Neuronal stem cell (in vitro differentiated cells): ENCODE measurements around the gene ANKRD13D.

Experiments
- DNase-seq: peaks from one replicate; pipeline ENCODE4 v3.0.0-alpha.2; 2013; ENCODE audit warnings: low spot score
- H2AFZ ChIP-seq: one replicate; pipeline ENCODE4 v1.6.1; 2013; ENCODE audit warnings: mild to moderate bottlenecking, low read length, inconsistent platforms
- H2AK5ac ChIP-seq: 2 replicates; pipeline ENCODE4 v1.6.1; 2013; ENCODE audit warnings: low read depth, mild to moderate bottlenecking, inconsistent platforms, low read length, moderate library complexity, mixed read lengths
- H2BK120ac ChIP-seq: 2 replicates; pipeline ENCODE4 v1.6.1; 2013; ENCODE audit warnings: low read depth, mild to moderate bottlenecking, inconsistent platforms, low read length, moderate library complexity, mixed read lengths
- H2BK12ac ChIP-seq: one replicate; pipeline ENCODE4 v1.6.1; 2013; ENCODE audit warnings: low read length, inconsistent platforms
- H2BK15ac ChIP-seq: 2 replicates; pipeline ENCODE4 v1.6.1; 2013; ENCODE audit warnings: mild to moderate bottlenecking, low read length, inconsistent platforms, mixed read lengths
- H2BK5ac ChIP-seq: one replicate; pipeline ENCODE4 v1.6.1; 2013; ENCODE audit warnings: inconsistent platforms, mild to moderate bottlenecking, low read length, moderate library complexity
- H3K14ac ChIP-seq: one replicate; pipeline ENCODE4 v1.6.1; 2013; ENCODE audit warnings: low read length, inconsistent platforms
- H3K18ac ChIP-seq: 2 replicates; pipeline ENCODE4 v1.6.1; 2013; ENCODE audit warnings: low read length, inconsistent platforms
- H3K23ac ChIP-seq: 2 replicates; pipeline ENCODE4 v1.6.1; 2013; ENCODE audit warnings: low read depth, mild to moderate bottlenecking, mixed read lengths, low read length, inconsistent platforms; ENCODE audit not compliant: poor library complexity
- H3K27ac ChIP-seq: replicated peaks from 3 replicates; pipeline ENCODE4 v1.5.1; 2013; ENCODE audit warnings: low read length, inconsistent platforms
- H3K27me3 ChIP-seq, 3 experiments: 2 replicates each; pipeline ENCODE4 v1.6.1; 2013; ENCODE audit warnings: low read length in 3 of 3, mild to moderate bottlenecking in 2 of 3, inconsistent platforms in 1 of 3, low read depth in 1 of 3, mixed read lengths in 1 of 3, moderate library complexity in 1 of 3; ENCODE audit not compliant: control insufficient read depth in 3 of 3, insufficient read depth in 3 of 3
- H3K36me3 ChIP-seq, 2 donors: replicated peaks in 1 of 2; 2 replicates each; pipeline ENCODE4 v1.6.1; 2013; ENCODE audit warnings: low read length in 2 of 2; ENCODE audit not compliant: control insufficient read depth in 2 of 2, insufficient read depth in 2 of 2
- H3K4ac ChIP-seq: 2 replicates; pipeline ENCODE4 v1.6.1; 2013; ENCODE audit warnings: inconsistent platforms, mild to moderate bottlenecking, low read length, moderate library complexity
- H3K4me1 ChIP-seq, 2 donors: 1 replicate in 1 of 2; 2 replicates in 1 of 2; pipeline ENCODE4 v1.6.1; 2013; ENCODE audit warnings: low read length in 2 of 2, low read depth in 1 of 2; ENCODE audit not compliant: control insufficient read depth in 2 of 2, insufficient read depth in 1 of 2
- H3K4me2 ChIP-seq: one replicate; pipeline ENCODE4 v1.6.1; 2013; ENCODE audit warnings: mild to moderate bottlenecking, low read length, inconsistent platforms; ENCODE audit not compliant: insufficient read depth, poor library complexity, severe bottlenecking
- H3K4me3 ChIP-seq, 2 donors: 2 replicates each; pipeline ENCODE4 v1.5.1; 2013; ENCODE audit warnings: low read length in 2 of 2, mild to moderate bottlenecking in 2 of 2, inconsistent platforms in 1 of 2, moderate library complexity in 1 of 2
- H3K79me1 ChIP-seq: one replicate; pipeline ENCODE4 v1.6.1; 2013; ENCODE audit warnings: low read depth, mild to moderate bottlenecking, inconsistent platforms, low read length, moderate library complexity
- H3K9ac ChIP-seq: one replicate; pipeline ENCODE4 v1.6.1; 2013; ENCODE audit warnings: mild to moderate bottlenecking, low read depth, low read length, inconsistent platforms; ENCODE audit not compliant: poor library complexity
- H3K9me3 ChIP-seq, 2 donors: replicated peaks in 1 of 2; 2 replicates each; pipeline versions ENCODE3 to v1.6.1; 2013; ENCODE audit warnings: low read length in 2 of 2, mild to moderate bottlenecking in 2 of 2, inconsistent platforms in 1 of 2, low read depth in 1 of 2, mixed read lengths in 1 of 2, moderate library complexity in 1 of 2; ENCODE audit not compliant: control insufficient read depth in 2 of 2, insufficient read depth in 1 of 2
- H4K8ac ChIP-seq: one replicate; pipeline ENCODE4 v1.6.1; 2013; ENCODE audit warnings: low read depth, mild to moderate bottlenecking, inconsistent platforms, low read length, moderate library complexity
- H4K91ac ChIP-seq: one replicate; pipeline ENCODE4 v1.6.1; 2013; ENCODE audit warnings: low read length, low read depth, mild to moderate bottlenecking, inconsistent platforms; ENCODE audit not compliant: poor library complexity
- WGBS, 2 donors: extraction: QIAGEN DNeasy Blood & Tissue Kit; methylation state at CpG; one replicate each; pipeline ENCODE4 v1.1.7; 2013; ENCODE audit warnings: missing lambda C conversion rate in 2 of 2, mixed read lengths in 1 of 2; ENCODE audit not compliant: insufficient read length in 2 of 2, insufficient replicate concordance in 1 of 2; ENCODE audit errors: extremely low coverage in 2 of 2; 5-methylcytosine and 5-hydroxymethylcytosine counted together

Gene ANKRD13D

GRCh38 chr11:67288198-67288451, 978 bp upstream of the ANKRD13D start:
- Histone ChIP-seq H3K4me2 (peak overlapping the region; percentile 86), H3K18ac (peak overlapping the region; percentile 100), H2AFZ (peak overlapping the region; percentile 94), H3K14ac (peak overlapping the region; percentile 39), H2BK5ac (peak overlapping the region; percentile 95), H3K36me3 (peaks cover 43 to 73% of the 10 kb centered on the region in 2 donors), H2BK15ac (peak overlapping the region; percentile 67), H3K4me3 (peak overlapping the region; percentile 96 to 98), H3K27me3 (no peaks in the 10 kb centered on the region), H3K27ac (peak overlapping the region; percentile 97), H3K23ac (peak overlapping the region; percentile 99), H3K9me3 (no peaks in the 10 kb centered on the region), H3K9ac (peak overlapping the region; percentile 100), H3K79me1 (peaks cover 33% of the 10 kb centered on the region), H2AK5ac (peak overlapping the region; percentile 90), H4K8ac (peak overlapping the region; percentile 7), H2BK120ac (peak overlapping the region; percentile 94), H3K4me1 (peaks cover 19 to 21% of the 10 kb centered on the region in 2 donors), H2BK12ac (no peak overlapping the region), H3K4ac (peak overlapping the region; percentile 84), H4K91ac (peak overlapping the region; percentile 22)
- WGBS, 2 donors = no CpG with 5 or more reads among the region's 4 CpGs
- no peak for DNase-seq

- Histone ChIP-seq H3K79me1 (peaks cover 33% of the 10 kb centered on the region), H2AK5ac (peak overlapping the region; percentile 90), H2BK15ac (peak overlapping the region; percentile 67), H3K23ac (peak overlapping the region; percentile 99), H3K4me3 (peak overlapping the region; percentile 96 to 98), H3K14ac (peak overlapping the region; percentile 98), H2BK5ac (peak overlapping the region; percentile 95), H4K91ac (no peak overlapping the region), H2AFZ (peak overlapping the region; percentile 94), H3K9ac (peak overlapping the region; percentile 100), H3K18ac (peak overlapping the region; percentile 100), H3K9me3 (no peaks in the 10 kb centered on the region), H2BK12ac (peak overlapping the region; percentile 84), H3K4me2 (peak overlapping the region; percentile 86), H3K4ac (peak overlapping the region; percentile 95), H3K4me1 (peaks cover 19 to 21% of the 10 kb centered on the region in 2 donors), H3K27ac (peak overlapping the region; percentile 97), H3K36me3 (peaks cover 40 to 73% of the 10 kb centered on the region in 2 donors), H2BK120ac (peak overlapping the region; percentile 94), H4K8ac (peak overlapping the region; percentile 82), H3K27me3 (no peaks in the 10 kb centered on the region)
- peak; percentile 87 for DNase-seq
- no CpG with 5 or more reads among the region's 87 CpGs for WGBS, 2 donors
Observed at GRCh38 chr11:67288452-67289225, 464 bp upstream of the ANKRD13D start.

GRCh38 chr11:67289651-67290479, 762 bp downstream of the ANKRD13D start:
- peak overlapping the region; percentile 89 to 98 for H3K4me3 ChIP-seq
- no peak overlapping the region for H3K14ac ChIP-seq
- peak overlapping the region; percentile 93 for H3K4me2 ChIP-seq
- H2BK120ac ChIP-seq = no peak overlapping the region
- H3K23ac ChIP-seq = peak overlapping the region; percentile 81
- H4K91ac ChIP-seq = peak overlapping the region; percentile 16
- H3K18ac ChIP-seq = peak overlapping the region; percentile 98
- no CpG with 5 or more reads among the region's 36 CpGs for WGBS, 2 donors
- no peak overlapping the region for H2BK12ac ChIP-seq
- peaks cover 33% of the 10 kb centered on the region for H3K79me1 ChIP-seq
- H3K27me3 ChIP-seq = no peaks in the 10 kb centered on the region
- H3K36me3 ChIP-seq = peaks cover 33 to 72% of the 10 kb centered on the region in 2 donors
- peak overlapping the region; percentile 37 for H2BK15ac ChIP-seq
- peaks cover 19 to 21% of the 10 kb centered on the region in 2 donors for H3K4me1 ChIP-seq
- H2BK5ac ChIP-seq = peak overlapping the region; percentile 89
- peak overlapping the region; percentile 98 for H3K9ac ChIP-seq
- peak overlapping the region; percentile 98 for H2AK5ac ChIP-seq
- no peak overlapping the region for H4K8ac ChIP-seq
- no peak for DNase-seq
- no peak overlapping the region for H3K4ac ChIP-seq
- H3K27ac ChIP-seq = peak overlapping the region; percentile 97
- H2AFZ ChIP-seq = peak overlapping the region; percentile 83
- H3K9me3 ChIP-seq = peaks cover 0 to 4% of the 10 kb centered on the region in 2 donors

- WGBS, 2 donors = no CpG with 5 or more reads among the region's 7 CpGs
- Histone ChIP-seq H2AFZ (no peak overlapping the region), H2AK5ac (peak overlapping the region; percentile 81), H3K23ac (no peak overlapping the region), H2BK5ac (no peak overlapping the region), H3K27me3 (no peaks in the 10 kb centered on the region), H3K79me1 (peaks cover 31% of the 10 kb centered on the region), H3K4me3 (peak overlapping the region; percentile 29 to 98), H2BK120ac (no peak overlapping the region), H3K4me1 (peaks cover 19 to 21% of the 10 kb centered on the region in 2 donors), H4K91ac (no peak overlapping the region), H3K4me2 (no peak overlapping the region), H3K9ac (no peak overlapping the region), H3K18ac (no peak overlapping the region), H3K4ac (no peak overlapping the region), H4K8ac (no peak overlapping the region), H2BK12ac (no peak overlapping the region), H3K9me3 (peaks cover 0 to 12% of the 10 kb centered on the region in 2 donors), H3K14ac (no peak overlapping the region), H2BK15ac (no peak overlapping the region), H3K36me3 (peaks cover 26 to 71% of the 10 kb centered on the region in 2 donors), H3K27ac (no peak overlapping the region)
- DNase-seq = no peak
Observed at GRCh38 chr11:67290801-67291200, 1.7 kb downstream of the ANKRD13D start.
